ENCODE measurements around the gene ZSWIM7.
A peak's percentile ranks its signal among the peaks of the same experiment; 100 is the strongest.

Gene ZSWIM7

DNA sequence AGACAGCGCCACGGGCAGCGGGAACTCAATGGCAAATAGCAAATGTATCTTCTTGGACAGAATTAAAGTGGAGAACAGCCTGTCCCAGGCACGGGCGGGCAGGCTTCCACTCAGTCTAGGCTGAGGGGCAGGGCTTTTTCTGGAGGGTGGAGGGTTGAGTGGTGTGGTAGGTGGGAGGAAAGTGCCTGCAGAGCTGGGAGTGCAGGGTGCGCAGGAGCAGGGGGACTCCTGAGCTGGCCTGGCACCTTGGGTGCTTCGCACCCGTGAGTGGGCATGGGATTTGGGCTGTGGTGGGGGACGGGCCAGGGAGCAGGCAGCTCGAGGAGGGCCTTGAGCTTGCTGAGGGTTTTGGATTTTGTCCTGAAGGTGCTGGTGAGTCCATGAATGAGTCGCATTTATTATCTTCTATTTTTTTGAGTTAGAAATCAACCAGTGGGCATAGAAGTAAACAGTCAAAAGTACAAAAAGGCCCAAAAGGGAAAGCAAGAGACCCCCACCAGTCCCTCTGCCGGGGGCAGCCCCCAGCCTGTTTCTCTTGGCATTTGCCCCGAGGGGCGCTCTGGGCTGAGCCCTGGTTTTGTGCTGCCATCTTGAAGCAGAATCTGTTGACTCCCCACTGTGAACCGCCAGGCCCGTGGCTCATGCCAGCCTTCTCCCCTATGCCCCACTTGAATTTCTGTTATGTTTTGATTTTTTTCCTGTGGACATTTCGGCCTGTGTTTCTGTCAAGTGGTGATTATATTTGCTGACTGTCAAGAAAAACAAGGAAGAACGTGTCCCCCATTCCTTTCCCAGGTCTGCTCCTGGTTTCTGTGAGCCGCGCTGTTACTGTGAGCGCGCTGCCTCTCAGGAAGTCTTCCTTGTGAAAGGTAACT lies 46.4 kb downstream of the ZSWIM7 start:
- H3K4me3 ChIP-seq (replicated peaks in 1 of 2; ENCODE audit: low read depth in 2 of 2, low read length in 2 of 2), result no peak overlapping the region
- no peak for TF ChIP-seq CTCF (IDR thresholded peaks at IDR 0.05; ENCODE audit: low read depth, low read length)
- no peak for DNase-seq (ENCODE audit: low read depth in 2 of 2)

DNA sequence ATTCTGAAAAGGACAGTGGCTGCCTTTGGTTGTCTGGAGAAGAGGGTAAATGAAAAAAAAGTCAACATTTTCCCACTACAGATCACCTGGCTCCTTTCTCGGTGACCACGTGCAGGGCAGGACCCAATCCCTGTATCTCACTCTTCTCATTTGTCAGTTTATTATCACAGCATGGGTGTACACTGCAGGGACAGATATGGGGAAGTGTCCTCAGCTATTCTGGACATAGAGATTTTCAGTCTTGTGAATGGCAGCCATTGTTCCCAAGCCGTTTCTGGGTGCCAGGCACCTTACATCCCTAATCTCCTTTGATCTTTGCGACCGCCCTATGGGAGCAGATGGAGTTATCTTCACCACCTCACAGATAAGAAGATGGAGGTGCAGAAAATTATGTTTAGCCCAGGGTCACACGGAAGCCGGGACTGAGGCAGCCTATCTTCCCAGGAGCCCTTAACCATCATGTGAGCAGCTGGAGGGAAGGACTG lies 47.4 kb downstream of the ZSWIM7 start:
- DNase-seq (ENCODE audit: low read depth in 2 of 2), result no peak
- TF ChIP-seq CTCF (IDR thresholded peaks at IDR 0.05; ENCODE audit: low read depth, low read length), result no peak
- H3K4me3 ChIP-seq (replicated peaks in 1 of 2; ENCODE audit: low read depth in 2 of 2, low read length in 2 of 2), result no peak overlapping the region

DNA sequence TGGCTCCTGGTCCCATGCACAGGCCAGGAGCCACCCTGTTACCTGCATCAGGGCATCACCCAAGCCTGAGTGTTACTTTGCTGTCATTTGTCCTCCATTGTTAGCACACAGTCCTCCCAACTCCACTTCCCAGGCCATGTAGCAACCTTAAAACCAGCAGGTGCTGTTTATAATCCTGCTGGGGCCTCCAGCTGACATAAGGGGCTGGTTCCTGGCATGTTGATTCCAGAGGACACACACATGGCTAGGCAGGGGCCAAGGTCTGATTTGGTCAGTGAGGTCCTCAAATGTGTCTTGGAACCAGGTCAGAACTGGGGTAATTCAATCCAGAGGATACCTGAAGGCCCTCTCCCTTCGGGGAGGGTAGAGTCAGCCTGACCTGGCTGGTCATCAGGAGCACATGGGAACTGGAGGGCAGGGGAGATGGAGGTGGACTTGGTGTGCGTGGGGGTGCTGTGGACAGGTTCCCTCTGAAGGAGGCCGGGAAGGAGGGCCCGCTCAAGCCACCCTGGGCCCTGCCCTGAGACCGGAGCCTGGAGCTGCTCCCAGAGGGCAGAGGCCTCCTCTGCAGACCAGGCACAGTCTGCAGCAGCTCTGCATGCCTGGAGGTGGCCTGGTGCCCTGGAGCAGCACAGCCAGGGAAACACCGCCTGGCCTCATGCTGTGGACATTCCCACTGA lies 48.0 kb downstream of the ZSWIM7 start:
- no peak for DNase-seq (ENCODE audit: low read depth in 2 of 2)
- no peak overlapping the region for H3K4me3 ChIP-seq (replicated peaks in 1 of 2; ENCODE audit: low read depth in 2 of 2, low read length in 2 of 2)
- TF ChIP-seq CTCF (IDR thresholded peaks at IDR 0.05; ENCODE audit: low read depth, low read length), result no peak

- peak overlapping the region in 1 of 2 donors; percentile 87 for H3K4me3 ChIP-seq (replicated peaks in 1 of 2; ENCODE audit: low read depth in 2 of 2, low read length in 2 of 2)
- no peak for DNase-seq (ENCODE audit: low read depth in 2 of 2)
- TF ChIP-seq CTCF (IDR thresholded peaks at IDR 0.05; ENCODE audit: low read depth, low read length), result no peak
These were observed 51.3 kb downstream of the ZSWIM7 start for GRCh38 chr17:15947976-15948752.

DNA sequence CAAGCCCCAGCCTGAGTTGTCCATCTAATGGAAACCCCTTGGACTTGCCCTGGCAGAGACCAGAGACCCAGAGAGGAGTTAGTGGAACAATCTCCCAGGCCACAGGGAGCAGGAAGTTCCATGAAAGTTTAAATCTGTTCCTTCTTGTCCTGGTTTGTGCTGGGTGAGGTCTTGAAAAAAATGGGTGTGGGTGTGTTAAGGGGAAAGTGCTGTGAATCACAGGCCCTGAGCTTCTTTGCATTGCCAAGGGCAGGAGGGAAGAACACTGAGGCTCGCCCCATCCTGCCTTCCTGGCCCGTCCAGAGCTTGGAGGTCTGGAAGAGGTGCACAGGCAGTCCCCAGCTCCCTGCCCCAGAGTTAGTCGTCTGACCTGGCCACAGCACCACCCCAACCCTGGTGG lies 52.2 kb downstream of the ZSWIM7 start:
- TF ChIP-seq CTCF (IDR thresholded peaks at IDR 0.05; ENCODE audit: low read depth, low read length), result no peak
- H3K4me3 ChIP-seq (replicated peaks in 1 of 2; ENCODE audit: low read depth in 2 of 2, low read length in 2 of 2), result peak overlapping the region; percentile 73 to 87
- peak; percentile 58 to 66 for DNase-seq (ENCODE audit: low read depth in 2 of 2)

GRCh38 chr17:15946611-15947120 lies 52.8 kb downstream of the ZSWIM7 start:
- H3K4me3 ChIP-seq (replicated peaks in 1 of 2; ENCODE audit: low read depth in 2 of 2, low read length in 2 of 2), result peak overlapping the region; percentile 73 to 87
- TF ChIP-seq CTCF (IDR thresholded peaks at IDR 0.05; ENCODE audit: low read depth, low read length), result no peak
- peak; percentile 38 to 40 for DNase-seq (ENCODE audit: low read depth in 2 of 2)
